ENCODE data around the gene OGFOD3.
"Not testable (repeated sequence)": the region's sequence is repeated elsewhere in the genome, so short reads cannot be mapped to it uniquely, and the experiment has no call there.

The OGFOD3 gene

GRCh38 chr17:82418001-82418986 is at the start of gene OGFOD3, which contains the start of gene HEXD:
Gene OGFOD3, minus strand, starts transcription at chr17:82418586. Its CDS starts 101 bp downstream, at chr17:82418485.
Gene HEXD, plus strand, starts transcription at chr17:82418347. Its CDS starts 1,453 bp downstream, at chr17:82419800.
- peak; percentile 42 for DNase-seq

GRCh38 chr17:82465023-82465603 is 46.7 kb upstream of the OGFOD3 start:
- no peak for DNase-seq

- DNase-seq, result no peak
Observed at GRCh38 chr17:82464567-82464929, 46.2 kb upstream of the OGFOD3 start.

- no peak for DNase-seq
Observed at GRCh38 chr17:82463925-82464566, 45.7 kb upstream of the OGFOD3 start.

GRCh38 chr17:82463391-82463790 is 45.0 kb upstream of the OGFOD3 start:
- no peak for DNase-seq

- no peak for DNase-seq
Observed at GRCh38 chr17:82461827-82462524, 43.6 kb upstream of the OGFOD3 start.

GRCh38 chr17:82459936-82460335 is 41.5 kb upstream of the OGFOD3 start:
- DNase-seq, result not testable (repeated sequence)

GRCh38 chr17:82458885-82459424 is 40.6 kb upstream of the OGFOD3 start:
- no peak for DNase-seq

- peak; percentile 94 for DNase-seq
Observed at GRCh38 chr17:82458179-82458884, 39.9 kb upstream of the OGFOD3 start, which contains the start of gene NARF. Gene NARF, plus strand, starts transcription at chr17:82458741. Its CDS starts 63 bp downstream, at chr17:82458804.

- DNase-seq, result peak; percentile 84
Observed at GRCh38 chr17:82457929-82458178, 39.5 kb upstream of the OGFOD3 start.

GRCh38 chr17:82457073-82457928 is 38.9 kb upstream of the OGFOD3 start:
- no peak for DNase-seq

- DNase-seq, result not testable (repeated sequence)
Observed at GRCh38 chr17:82453706-82454105, 35.3 kb upstream of the OGFOD3 start.

- not testable (repeated sequence) for DNase-seq
Observed at GRCh38 chr17:82453151-82453550, 34.8 kb upstream of the OGFOD3 start.

- DNase-seq, result no peak
Observed at GRCh38 chr17:82452162-82452561, 33.8 kb upstream of the OGFOD3 start.

GRCh38 chr17:82450357-82451106 is 32.1 kb upstream of the OGFOD3 start, which contains the start of gene CYBC1:
Gene CYBC1, minus strand, starts transcription at chr17:82450752. Its CDS starts 1,498 bp downstream, at chr17:82449254.
- DNase-seq, result peak; percentile 31

GRCh38 chr17:82449883-82450356 is 31.5 kb upstream of the OGFOD3 start:
- DNase-seq, result no peak

GRCh38 chr17:82449131-82449882 is 30.9 kb upstream of the OGFOD3 start:
- DNase-seq, result no peak

GRCh38 chr17:82447876-82448275 is 29.5 kb upstream of the OGFOD3 start:
- no peak for DNase-seq

- DNase-seq, result no peak
Observed at GRCh38 chr17:82446649-82447048, 28.3 kb upstream of the OGFOD3 start.

All from NCI-H2081 treated with DMSO at 0.1 percent for 48 hours (cell line).